Body of pancreas (tissue), 4 donors: ENCODE results near the gene TM4SF20.

ENCODE experiments used
- POLR2A ChIP-seq, 3 donors: fragments of 450-650 bp; IDR thresholded peaks; one replicate each; pipeline ENCODE4 v1.6.1; 2016; ENCODE audit warnings: antibody characterized with exemption in 3 of 3, mild to moderate bottlenecking in 2 of 3
- TF ChIP-seq, protein P1 (sequence below), 7 experiments: fragments of 450-650 bp in 4 of 7; fragments of 200-600 bp in 3 of 7; sonication (generic) in 3 of 7; IDR thresholded peaks; one replicate each; pipeline ENCODE4 v1.5.1; 2016 to 2019; ENCODE audit warnings: antibody characterized with exemption in 7 of 7

DNA sequence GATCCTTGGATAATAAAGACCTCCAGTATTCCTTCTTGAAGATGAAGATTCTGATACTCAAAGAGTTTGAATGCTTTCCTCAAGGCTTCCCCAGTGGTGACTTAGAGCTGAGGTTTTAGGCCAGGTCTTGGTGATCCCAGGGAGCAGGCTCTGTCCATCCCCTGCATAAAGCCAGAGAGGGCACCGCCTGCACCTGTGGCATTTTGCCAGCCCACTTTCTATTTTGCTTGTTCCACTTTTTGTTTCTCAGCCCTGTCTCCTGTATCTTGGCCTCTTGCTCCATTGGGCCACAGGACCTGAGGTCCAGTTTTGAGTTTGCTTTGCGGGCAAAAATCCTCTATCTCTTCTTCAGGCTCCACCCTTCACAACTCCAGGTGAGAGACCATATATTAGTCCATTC is 15.3 kb upstream of the TM4SF20 start:
- TF ChIP-seq, protein P1, sequence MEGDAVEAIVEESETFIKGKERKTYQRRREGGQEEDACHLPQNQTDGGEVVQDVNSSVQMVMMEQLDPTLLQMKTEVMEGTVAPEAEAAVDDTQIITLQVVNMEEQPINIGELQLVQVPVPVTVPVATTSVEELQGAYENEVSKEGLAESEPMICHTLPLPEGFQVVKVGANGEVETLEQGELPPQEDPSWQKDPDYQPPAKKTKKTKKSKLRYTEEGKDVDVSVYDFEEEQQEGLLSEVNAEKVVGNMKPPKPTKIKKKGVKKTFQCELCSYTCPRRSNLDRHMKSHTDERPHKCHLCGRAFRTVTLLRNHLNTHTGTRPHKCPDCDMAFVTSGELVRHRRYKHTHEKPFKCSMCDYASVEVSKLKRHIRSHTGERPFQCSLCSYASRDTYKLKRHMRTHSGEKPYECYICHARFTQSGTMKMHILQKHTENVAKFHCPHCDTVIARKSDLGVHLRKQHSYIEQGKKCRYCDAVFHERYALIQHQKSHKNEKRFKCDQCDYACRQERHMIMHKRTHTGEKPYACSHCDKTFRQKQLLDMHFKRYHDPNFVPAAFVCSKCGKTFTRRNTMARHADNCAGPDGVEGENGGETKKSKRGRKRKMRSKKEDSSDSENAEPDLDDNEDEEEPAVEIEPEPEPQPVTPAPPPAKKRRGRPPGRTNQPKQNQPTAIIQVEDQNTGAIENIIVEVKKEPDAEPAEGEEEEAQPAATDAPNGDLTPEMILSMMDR (IDR thresholded peaks at IDR 0.05): no peak
- no peak for TF ChIP-seq POLR2A (IDR thresholded peaks at IDR 0.05)
